HG02973 (cell line): Measurements from ENCODE around the gene DUSP2.

Source experiments
- ATAC-seq: cut with Tn5 transposase; IDR thresholded peaks from one replicate; pipeline ENCODE4 v1.9.1; 2021; ENCODE audit warnings: moderate library complexity; ENCODE audit not compliant: unreplicated experiment

The DUSP2 gene

GRCh38 chr2:96145036-96145847, at the start of gene DUSP2:
Gene DUSP2 (minus strand): TSS chr2:96145440. CDS start chr2:96145354, 86 bp downstream.
- ATAC-seq, result peak; percentile 45

- no peak for ATAC-seq
Observed at GRCh38 chr2:96191937-96192670, 46.9 kb upstream of the DUSP2 start.

GRCh38 chr2:96188821-96189526, 43.7 kb upstream of the DUSP2 start:
- no peak for ATAC-seq

GRCh38 chr2:96186562-96186961, 41.3 kb upstream of the DUSP2 start:
- ATAC-seq, result no peak

GRCh38 chr2:96185516-96185915, 40.3 kb upstream of the DUSP2 start:
- ATAC-seq, result no peak

GRCh38 chr2:96184989-96185388, 39.7 kb upstream of the DUSP2 start:
- ATAC-seq, result no peak

- ATAC-seq, result no peak
Observed at GRCh38 chr2:96184188-96184587, 38.9 kb upstream of the DUSP2 start.

GRCh38 chr2:96181529-96181928, 36.3 kb upstream of the DUSP2 start:
- ATAC-seq, result no peak

GRCh38 chr2:96180521-96180920, 35.3 kb upstream of the DUSP2 start:
- no peak for ATAC-seq

GRCh38 chr2:96180002-96180401, 34.8 kb upstream of the DUSP2 start:
- no peak for ATAC-seq

GRCh38 chr2:96176661-96177060, 31.4 kb upstream of the DUSP2 start:
- no peak for ATAC-seq

GRCh38 chr2:96175951-96176350, 30.7 kb upstream of the DUSP2 start:
- no peak for ATAC-seq

GRCh38 chr2:96174251-96175144, 29.3 kb upstream of the DUSP2 start:
- no peak for ATAC-seq

- no peak for ATAC-seq
Observed at GRCh38 chr2:96171831-96172230, 26.6 kb upstream of the DUSP2 start.

GRCh38 chr2:96170626-96171025, 25.4 kb upstream of the DUSP2 start:
- ATAC-seq, result no peak

- ATAC-seq, result no peak
Observed at GRCh38 chr2:96169868-96170507, 24.7 kb upstream of the DUSP2 start.

GRCh38 chr2:96167407-96168013, 22.3 kb upstream of the DUSP2 start:
- no peak for ATAC-seq

GRCh38 chr2:96164459-96165184, 19.4 kb upstream of the DUSP2 start:
- ATAC-seq, result peak; percentile 66
